EL (cell line): ENCODE measurements around the gene PTPRN2.

Source experiments
- DNase-seq: peaks from one replicate; pipeline ENCODE4 v3.0.0-alpha.2; 2016

PTPRN2 gene

GRCh38 chr7:158272509-158273137 lies 315.0 kb downstream of the PTPRN2 start:
- no peak for DNase-seq

GRCh38 chr7:158272091-158272490 lies 315.5 kb downstream of the PTPRN2 start:
- DNase-seq = no peak

GRCh38 chr7:158271646-158272045 lies 316.0 kb downstream of the PTPRN2 start:
- no peak for DNase-seq

GRCh38 chr7:158270856-158271413 lies 316.7 kb downstream of the PTPRN2 start:
- no peak for DNase-seq

GRCh38 chr7:158270106-158270775 lies 317.4 kb downstream of the PTPRN2 start:
- DNase-seq = no peak

- DNase-seq = no peak
Observed at GRCh38 chr7:158268816-158269535, 318.6 kb downstream of the PTPRN2 start.

- DNase-seq = no peak
Observed at GRCh38 chr7:158267742-158268435, 319.7 kb downstream of the PTPRN2 start.

- no peak for DNase-seq
Observed at GRCh38 chr7:158266817-158267741, 320.5 kb downstream of the PTPRN2 start.

- no peak for DNase-seq
Observed at GRCh38 chr7:158266426-158266816, 321.2 kb downstream of the PTPRN2 start.

GRCh38 chr7:158265743-158266080 lies 321.9 kb downstream of the PTPRN2 start:
- DNase-seq = no peak

GRCh38 chr7:158264881-158265742 lies 322.5 kb downstream of the PTPRN2 start:
- no peak for DNase-seq

- DNase-seq = no peak
Observed at GRCh38 chr7:158263964-158264748, 323.5 kb downstream of the PTPRN2 start.

GRCh38 chr7:158263110-158263963 lies 324.3 kb downstream of the PTPRN2 start:
- no peak for DNase-seq

GRCh38 chr7:158262284-158263109 lies 325.1 kb downstream of the PTPRN2 start:
- no peak for DNase-seq

- no peak for DNase-seq
Observed at GRCh38 chr7:158261362-158262235, 326.0 kb downstream of the PTPRN2 start.

GRCh38 chr7:158260567-158261361 lies 326.9 kb downstream of the PTPRN2 start:
- DNase-seq = no peak
